ENCODE data around the gene ZFP82.

DNA sequence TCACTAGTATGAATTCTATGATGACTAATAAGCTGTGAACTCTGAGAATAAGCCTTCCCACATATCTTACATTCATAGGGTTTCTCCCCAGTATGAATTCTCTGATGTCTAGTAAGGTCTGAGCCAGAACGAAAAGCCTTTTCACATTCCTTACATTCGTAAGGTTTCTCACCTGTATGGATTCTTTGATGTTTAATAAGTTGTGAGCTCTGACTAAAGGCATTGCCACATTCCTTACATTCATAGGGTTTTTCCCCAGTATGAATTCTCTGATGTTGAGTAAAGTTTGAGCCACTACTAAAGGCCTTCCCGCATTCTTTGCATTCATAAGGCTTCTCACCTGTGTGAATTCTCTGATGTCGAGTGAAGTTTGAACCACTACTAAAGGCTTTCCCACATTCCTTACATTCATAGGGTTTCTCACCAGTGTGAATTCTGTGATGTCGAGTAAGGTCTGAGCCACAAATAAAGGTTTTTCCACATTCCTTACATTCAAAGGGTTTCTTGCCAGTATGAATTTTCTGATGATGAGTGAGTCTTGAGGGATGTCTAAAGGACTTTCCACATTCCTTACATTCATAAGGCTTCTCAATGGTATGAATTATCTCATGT lies 30.7 kb upstream of the ZFP82 start:
- TF ChIP-seq CTCF (IDR thresholded peaks at IDR 0.05) (no peak), EP300 (IDR thresholded peaks at IDR 0.05) (no peak), POLR2A (IDR thresholded peaks at IDR 0.05) (no peak), POLR2AphosphoS5 (IDR thresholded peaks at IDR 0.05) (no peak)

Measured in sigmoid colon (tissue), 4 donors.